NCI-H526 treated with DMSO at 0.1 percent for 48 hours (cell line): Measurements from ENCODE around the gene FTO.

ENCODE experiments used
- DNase-seq: peaks from one replicate; lab custom pipeline; 2025; lab: John Stamatoyannopoulos, UW

Gene FTO

DNA sequence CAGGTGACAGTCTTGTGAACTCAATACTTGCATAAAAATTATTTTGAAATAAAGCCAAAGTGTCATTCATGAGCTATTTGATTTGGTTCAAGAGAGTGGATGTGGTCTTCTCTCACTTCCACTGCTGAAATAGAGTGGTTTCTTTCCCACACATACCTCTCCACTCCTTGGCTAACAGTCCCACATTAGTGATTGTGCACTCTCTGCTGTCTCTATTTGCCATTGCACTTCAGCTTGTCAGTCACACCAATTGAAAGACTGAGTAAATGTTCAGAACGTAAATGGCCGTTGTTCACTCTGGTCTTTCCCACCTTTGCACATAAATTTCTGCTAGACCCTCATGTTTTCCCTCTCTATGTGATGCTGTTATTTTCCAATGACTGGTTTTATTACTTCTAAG is 197.5 kb downstream of the FTO start:
- DNase-seq, result no peak

DNA sequence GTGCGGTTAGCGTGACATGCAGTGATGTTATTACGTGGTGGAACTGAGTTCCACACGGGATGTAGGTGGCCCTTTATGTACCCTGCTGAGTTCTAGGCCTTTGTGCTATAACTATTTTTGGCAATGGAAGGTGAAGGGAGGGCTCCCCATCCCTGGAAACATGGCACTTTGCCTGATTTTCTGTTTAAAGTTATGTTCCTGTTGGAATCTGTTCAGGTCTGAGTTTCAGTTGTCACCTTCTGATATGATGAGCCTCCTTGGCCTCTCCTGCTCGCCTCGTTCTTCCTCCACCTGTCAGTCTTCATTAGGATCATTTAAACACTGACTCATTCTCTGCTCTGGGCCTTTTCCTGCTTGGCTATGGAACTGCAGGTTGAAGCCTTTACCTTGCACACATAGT is 200.6 kb downstream of the FTO start:
- no peak for DNase-seq

DNA sequence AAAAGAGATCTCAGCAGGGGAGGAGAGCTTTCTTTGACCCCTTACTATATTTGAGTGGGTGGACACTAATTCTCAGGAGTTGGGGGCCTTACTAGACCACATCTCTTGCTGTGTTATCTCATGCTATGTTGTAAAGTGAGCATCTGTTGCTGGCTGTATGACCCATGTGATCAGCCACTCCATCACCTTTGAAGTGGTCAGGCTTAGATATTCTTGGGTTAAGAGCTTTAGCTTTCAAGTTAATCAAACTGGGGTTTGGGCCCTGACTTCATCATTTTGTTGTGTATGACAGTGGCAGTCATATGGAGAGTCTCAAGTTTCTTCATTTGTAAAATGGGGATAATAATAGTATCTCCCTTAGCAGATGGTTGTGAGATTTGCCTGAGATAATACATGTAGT is 201.1 kb downstream of the FTO start:
- DNase-seq, result no peak

DNA sequence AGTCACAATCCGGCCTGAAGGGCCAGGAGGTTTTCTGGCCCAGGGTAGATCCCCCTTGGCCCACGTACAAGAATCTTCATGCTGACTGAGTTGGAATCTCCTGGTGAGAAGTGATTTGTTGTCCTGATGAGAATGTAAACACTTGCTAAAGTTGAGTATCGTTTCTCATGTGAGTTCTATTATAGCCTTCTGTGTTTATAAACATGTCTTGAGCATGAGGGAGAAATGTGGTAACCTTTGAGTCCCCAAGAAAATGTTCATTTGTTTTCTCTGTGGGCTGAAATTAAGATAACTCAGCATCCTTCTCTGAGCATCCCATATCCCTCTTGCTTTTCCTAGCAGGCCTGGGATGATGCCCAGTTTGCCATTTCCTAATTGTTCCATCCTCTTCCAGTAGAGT is 204.8 kb downstream of the FTO start:
- no peak for DNase-seq

DNA sequence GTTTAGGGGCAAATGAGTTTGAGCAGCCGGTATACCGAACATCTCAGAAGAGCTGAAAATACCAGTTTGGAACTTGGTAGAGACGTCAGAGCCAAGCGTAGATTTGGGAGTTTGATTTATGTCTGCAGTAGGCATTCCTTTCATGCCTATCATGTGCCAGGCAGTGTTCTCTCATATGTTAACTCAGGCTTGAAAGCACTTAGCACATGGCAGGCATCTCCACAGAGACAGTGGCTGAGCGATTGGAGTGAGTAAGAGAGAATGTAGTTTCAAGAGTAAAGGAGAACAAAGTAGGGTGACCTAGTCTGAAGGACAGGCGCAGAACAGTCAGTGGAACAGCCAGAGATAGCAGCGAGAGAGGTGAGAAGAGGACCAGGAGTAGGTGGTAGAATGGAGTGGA is 207.0 kb downstream of the FTO start:
- no peak for DNase-seq

DNA sequence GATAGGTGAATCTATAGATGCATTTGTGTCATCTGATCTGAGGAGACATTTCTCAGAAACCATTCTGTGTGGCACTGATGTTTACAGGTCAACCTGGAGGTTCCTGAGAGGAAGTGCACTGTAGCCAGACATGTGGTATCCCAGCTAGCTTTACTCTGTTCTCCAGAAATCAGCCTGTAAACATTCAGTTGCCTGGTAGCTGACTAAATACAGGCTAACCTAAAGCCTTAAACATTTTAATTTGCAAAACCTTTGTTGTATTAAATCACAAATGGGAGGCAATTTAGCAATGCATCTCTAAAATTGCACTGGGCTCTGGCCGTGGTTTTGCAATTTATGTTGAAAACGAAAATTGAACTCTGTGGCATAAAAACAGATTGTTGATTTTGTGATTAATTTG is 207.6 kb downstream of the FTO start:
- DNase-seq, result no peak

DNA sequence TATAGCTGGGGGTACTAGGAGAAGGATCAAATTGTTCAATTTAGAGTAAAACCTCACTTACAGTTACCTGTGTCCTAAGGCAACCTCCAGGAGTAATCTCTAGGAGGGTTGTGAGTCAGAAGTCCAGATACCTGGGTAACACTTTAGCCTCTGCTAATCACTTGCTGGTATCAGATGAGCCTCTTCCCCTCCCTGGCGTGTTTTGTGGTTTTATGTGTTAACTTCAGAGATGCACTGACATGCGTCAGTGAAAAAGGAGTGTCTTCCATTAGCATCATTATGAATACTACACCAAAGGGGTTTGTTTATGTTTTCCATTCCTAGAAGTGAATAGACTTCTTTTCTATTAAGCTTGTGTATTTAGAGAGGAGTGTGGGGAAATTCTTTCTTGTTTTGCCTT is 208.2 kb downstream of the FTO start:
- no peak for DNase-seq

DNA sequence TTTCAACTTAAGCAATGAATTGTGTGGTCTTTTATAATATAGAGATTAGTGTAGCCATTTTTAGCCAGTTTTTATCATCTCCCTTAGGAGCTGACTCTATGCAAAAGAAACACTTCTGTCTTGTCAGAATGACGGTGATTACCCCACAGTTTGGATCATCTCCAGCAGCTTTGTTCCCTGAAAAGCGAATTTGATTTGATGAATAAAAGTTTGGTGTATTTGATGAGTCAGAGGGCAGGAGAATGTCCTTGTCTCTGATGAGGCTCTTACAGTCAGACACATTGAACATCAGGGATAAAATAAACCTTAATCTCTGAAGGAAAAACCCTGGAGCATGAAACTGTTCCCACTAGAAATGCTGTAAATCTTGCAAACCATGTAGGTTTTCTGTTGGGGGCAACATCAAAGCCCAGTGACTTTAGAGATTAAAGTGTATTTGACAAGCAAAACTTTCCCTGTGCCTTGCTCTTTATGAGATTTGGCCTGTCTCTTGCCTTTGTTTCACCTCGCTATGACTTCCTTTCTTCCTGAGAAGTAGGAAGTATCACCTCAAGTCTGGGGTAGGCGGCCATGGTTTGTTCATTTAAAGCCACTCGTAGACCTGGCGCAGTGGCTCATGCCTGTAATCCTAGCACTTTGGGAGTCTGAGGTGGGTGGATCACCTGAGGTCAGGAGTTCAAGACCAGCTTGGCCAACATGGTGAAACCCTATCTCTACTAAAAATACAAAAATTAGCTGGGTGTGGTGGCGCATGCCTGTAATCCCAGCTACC is 209.3 kb downstream of the FTO start:
- DNase-seq, result no peak

DNA sequence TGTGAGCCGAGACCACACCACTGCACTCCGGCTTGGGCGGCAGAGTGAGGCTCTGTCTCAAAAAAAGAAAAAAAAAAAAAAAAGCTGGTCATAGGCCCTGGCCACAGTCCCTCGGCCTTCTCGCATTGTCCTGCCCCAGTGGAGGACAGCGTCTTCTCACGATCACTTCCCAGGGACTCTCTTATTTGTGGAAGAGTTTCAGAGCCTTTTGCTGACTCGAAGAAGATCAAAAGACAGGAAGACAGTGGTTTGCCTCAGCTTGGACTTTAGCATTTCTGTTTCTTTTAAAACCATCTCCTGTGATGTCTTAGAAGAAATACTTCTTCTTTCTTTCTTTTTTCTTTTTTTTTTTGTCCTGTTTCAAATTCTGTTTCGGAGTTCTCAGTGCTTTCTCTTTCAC is 210.0 kb downstream of the FTO start:
- no peak for DNase-seq

DNA sequence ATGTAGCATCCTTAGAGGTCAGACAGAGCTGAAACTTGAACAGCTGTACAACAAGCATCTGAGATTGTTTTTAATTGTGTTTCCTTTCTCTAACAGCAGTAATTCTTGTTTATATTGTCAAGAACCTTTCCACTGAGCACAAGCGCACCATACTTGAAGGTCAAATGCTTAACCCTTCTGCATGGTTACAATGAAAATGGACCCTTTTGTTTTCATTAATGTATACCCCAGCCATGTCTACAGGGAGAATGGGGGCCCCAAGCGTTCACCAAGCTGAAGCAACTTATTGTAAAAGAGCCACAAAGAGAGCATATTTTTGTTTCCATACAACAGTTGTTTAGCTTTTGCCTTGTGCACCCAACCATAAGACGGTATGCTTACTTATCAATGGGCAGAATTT is 210.8 kb downstream of the FTO start:
- DNase-seq, result no peak

DNA sequence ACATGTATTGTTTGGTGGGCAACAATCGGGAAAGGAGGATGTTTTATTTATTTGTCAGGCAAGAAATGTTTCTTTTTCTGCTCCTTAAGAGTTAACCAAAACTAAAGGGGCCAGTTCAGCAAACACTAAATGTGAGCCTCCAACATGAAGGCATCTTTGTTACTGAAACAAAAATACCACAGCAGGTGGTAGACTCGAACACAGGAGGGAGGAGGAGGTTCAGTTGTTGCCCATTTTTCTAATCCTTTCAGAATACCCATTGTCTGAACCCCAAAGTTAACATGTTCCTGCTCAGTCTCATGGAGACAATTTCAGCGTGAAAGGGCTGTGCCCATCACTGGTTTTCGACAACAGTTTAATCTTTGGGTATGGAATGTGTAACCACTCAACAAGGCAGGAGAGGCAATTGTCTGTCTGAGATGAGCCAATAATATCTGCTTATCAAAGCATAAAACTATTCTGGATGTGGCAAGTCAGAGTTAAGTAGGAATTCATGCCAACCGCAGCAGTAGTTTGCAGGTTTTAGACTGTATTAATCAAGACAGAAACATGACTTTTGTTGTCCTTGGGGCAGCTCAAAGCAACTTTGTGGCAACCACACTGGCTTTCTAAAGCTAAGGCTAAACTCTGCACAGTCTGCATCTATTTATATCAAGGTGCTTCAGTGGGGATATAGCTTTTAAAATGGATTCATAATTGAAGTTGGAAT is 211.7 kb downstream of the FTO start:
- DNase-seq, result no peak

DNA sequence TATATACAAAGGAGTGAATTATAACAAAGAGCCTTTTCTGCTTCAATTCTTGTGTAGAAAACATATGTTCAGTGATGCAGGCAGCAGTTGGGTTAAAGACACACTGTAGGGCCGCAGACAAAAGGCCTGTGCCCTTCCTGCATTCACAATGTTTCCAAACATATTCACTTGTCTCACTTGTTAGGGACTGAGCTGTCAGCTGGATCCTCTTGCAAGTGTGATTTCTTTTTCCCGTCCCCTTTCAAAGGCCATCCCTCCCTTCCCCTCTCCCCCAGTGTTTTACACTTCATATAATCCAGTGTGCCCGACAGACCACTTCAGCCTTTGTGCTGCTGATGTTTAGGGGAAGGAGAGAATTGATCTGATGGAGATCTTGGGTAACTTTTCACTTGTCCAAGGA is 217.0 kb downstream of the FTO start:
- no peak for DNase-seq

DNA sequence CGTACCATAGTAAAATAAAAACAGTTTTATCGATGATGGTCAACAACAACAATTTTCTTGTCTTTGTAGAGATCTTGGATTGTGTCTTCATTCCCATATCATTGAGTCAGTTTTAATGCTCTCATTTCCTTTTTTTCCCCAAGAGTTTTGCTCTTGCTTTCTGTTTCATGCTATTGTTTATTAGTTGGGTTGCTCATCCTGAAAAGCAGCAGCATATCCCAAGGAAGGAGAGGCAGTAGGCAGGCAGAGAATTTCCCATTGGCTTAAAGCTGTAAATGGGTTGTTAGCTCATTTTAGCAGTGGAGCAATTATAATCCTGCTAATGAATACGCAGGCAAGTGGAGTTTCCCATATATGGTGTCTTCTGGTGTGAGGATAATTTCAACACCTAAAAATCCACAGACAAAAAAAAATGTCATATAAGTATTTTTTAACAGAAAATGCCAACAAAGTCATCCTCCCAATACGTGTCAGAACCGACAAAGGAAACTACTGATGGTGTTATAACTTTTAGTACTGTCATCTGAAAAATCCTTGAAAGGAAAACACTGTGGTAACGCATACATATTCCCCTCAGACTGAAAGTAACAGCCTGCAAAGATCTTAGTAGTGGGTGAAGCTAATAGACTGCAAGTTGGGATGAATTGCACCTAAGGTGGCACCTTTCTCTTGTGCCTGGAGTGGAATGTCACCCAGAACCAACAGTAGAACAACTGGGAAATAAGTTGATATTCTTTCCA is 218.3 kb downstream of the FTO start:
- DNase-seq, result no peak

DNA sequence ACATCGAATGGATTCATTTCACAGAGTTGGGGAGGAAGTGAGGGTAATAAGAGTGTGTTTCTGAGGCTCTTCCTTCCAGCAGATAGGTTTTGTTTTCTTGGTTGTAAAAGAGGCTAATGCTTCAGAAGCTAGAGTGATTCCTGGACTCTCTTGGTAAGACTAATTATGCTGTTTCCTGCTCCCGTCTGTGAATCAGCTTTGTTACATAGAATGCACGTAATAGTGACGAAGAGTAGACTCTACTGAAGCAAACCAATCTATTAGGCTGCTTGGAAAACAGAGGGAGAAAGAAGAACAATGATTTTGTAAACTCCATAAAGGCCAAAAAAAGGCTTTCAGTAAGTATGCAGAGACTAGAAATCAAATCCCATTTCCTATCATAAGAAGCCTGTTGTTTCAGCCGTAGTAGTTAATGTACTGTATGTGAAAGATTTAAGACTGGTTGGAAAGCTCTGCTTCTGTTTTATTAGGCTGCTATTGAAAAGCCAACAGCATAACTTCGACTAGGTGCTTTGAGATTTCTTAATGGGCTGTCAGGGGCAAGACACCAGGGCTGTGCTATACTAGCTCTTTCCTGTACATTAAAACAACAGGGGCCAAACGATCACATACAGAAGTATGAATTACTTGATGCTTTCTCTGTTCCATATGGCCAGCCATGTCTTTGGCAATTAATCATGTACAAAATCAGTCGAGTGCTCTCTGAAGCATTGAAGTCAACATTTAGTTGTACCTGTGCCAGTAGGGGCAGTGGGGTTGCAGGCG is 219.0 kb downstream of the FTO start:
- no peak for DNase-seq

DNA sequence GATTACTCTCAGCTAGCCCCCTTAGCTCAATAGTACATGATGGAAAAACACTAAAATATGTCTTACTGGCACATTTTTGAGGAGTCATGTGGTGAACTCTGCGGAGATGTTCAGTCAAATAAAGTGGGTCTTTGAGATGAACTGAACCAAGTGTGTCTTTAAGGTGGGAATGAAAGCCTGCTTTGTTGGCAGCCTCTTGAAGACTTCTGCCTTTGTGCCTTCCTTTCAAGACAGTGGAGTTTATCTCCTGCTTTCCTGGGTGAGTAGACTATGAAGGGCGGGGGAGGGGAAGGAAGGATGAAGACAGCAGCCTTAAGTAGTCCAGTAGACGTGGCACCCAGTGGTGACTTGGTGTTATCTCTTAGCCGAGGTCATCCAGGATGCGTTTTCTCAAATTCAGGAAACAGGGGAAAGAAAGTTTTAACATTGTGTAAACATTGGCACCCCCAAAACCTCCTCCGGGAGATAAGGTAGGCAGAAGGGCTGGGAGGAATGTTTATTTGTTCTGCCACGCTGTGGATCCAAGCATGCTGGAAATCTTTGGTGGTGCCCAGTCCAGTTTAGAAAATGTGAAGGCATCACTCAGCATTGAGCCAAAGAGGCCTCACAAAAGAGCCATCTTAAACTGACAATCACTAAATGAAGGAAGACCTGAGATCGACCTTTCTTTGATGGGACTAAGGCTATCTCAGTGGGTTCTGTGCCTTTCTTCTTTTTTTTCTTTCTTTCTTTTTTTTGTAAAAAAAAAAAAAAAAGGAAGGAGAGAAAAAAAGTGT is 220.6 kb downstream of the FTO start:
- no peak for DNase-seq

DNA sequence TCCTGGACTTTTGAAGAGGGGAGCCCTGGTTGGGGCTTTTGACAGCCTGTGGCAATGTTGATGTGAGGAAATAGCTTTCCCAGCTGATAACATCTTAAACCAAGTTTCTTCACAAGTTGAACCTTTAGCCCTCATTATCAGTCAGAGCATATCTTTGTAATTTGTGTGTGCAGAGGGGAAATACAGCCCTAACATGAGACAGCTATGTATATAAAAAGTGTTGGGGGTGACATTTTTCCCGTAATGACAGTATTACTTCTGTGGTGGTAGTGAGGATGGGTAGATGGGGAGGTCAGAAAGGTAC is 221.1 kb downstream of the FTO start:
- no peak for DNase-seq

DNA sequence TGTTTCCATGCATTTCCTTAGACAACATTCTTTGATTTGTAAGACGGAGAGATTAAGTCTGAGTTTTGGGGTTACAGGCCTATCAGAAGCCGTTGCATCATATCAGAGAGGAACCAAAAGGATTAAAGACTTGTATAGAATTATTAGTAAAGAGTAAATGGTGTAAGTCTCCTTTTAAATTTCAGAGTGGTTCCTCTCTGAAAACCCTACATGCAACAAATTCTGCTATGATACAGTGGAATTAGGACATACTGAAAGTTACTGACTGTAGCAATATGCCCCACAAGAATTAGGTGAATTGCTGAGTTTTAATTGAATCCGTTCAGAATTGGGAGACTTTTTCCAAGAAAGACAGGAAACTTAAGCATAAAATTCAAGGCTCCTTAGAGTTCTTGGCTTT is 221.6 kb downstream of the FTO start:
- DNase-seq, result no peak

DNA sequence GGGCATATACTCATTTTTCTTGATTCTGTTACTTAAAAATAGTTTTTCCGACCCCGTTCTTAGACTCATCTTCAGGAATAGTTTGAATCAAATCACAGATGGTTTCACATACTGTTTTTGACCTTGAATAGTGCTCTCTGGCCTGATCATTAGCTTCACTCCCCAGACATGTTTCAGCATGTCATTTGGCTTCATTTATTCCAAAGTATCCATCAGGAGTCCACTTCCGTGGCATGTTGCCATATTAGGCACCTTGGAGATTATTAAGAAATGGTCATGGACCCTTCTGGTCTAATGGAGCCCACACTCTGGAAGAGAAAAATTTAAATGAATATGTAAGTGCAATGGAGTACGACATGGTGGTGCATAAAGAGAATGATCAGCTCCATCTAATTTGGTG is 222.3 kb downstream of the FTO start:
- DNase-seq, result no peak

DNA sequence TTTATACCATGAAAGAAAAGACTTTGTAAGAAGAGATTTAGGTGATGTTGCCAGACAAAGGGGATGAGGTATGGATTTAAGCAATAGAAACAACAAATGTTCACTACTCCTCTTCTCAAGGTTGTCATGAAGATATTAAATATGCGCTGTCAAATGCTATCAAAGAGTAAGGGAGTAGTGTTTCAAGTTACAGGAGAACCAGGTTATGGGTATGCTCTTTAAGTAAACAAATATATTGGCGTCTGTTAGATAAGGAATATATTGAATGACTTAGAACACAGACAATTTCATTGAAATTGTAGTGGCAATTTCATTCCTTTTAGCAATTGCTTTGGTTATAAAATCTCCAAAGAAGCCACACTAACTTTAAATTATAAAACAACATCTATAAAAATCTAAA is 229.0 kb downstream of the FTO start:
- DNase-seq, result no peak

DNA sequence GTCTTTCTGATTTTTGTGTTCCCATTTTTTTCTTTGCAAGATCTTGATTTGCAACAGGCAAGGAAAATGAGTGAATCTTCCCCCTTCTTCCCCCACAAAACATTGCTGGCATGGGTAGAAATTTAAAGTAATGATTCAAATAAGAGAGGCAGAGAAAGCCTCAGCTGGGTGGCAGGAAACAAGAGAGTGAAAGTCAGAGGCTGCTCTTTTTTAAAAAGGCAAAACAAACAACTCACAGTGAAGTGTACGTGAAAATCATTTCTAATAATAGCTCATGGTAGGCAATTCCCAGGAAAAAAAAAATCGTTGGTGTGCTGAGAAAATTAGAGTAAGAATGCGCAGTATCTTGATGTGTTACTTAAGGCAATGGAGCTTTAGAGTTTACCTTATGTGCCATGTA is 229.5 kb downstream of the FTO start:
- no peak for DNase-seq

DNA sequence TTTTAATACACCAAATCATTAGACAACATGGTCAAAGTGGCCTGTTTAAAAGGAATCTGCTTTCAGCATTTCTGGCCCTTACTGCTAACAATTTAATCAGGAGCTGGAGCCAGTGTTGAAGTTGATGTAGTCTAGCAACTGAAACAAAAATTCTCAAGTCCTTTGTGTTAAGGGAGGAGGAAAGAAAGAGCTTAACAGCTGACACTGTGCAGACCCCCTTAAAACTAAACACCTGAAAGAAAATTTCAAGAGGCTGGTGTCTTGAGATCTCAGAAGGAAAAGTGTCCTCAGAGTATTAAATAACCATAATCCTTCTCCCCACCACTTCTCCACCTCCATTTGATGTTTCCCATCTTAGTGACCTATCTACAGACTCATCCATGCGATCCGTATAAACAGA is 232.1 kb downstream of the FTO start:
- no peak for DNase-seq

DNA sequence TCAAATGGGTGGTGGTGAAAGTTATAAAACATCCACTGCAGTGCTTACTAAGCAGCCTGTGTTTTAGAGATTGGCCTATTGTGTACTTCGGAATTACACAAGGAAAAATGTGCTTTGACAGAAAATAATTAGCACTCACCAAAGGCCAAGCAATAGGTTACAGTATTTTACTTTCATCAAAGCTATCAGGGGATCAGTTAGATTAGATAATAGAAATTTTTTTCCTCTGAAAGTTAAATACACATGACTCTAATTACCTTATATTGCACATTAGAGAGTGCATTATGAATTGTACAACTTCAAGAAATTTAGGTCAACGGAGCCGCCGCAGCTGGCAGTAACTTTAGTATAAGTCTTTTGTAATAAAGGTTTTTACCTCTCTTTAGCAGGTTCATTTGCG is 232.6 kb downstream of the FTO start:
- DNase-seq, result no peak
